Natural killer cell (primary cell): Measurements from ENCODE around the gene MCEMP1. TPM values are rescaled to one million over a fixed set of nuclear protein-coding genes. Genes with fewer than 3 reads are reported as not detected.

Experiments
- ATAC-seq, 3 donors: fragments of 150-1000 bp in 2 of 3; fragments of 200-7000 bp in 1 of 3; cut with Tn5 transposase; 1 replicate in 1 of 3; 2 replicates in 2 of 3; pipeline ENCODE4 v1.10.0; 2021; ENCODE audit warnings: mild to moderate bottlenecking in 2 of 3, moderate library complexity in 2 of 3
- DNase-seq, 2 donors: peaks; one replicate each; pipeline versions ENCODE4 v3.0.0 to v3.0.0-alpha.2; 2013 to 2021; ENCODE audit warnings: mixed read lengths in 1 of 2
- H3K27ac ChIP-seq: one replicate; pipeline ENCODE4 v1.5.1; 2013; ENCODE audit warnings: mild to moderate bottlenecking, low read length
- H3K27me3 ChIP-seq: one replicate; pipeline ENCODE4 v1.6.1; 2013; ENCODE audit warnings: low read length; ENCODE audit not compliant: control insufficient read depth, insufficient read depth
- H3K36me3 ChIP-seq: one replicate; pipeline ENCODE4 v1.6.1; 2013; ENCODE audit warnings: low read length; ENCODE audit not compliant: control insufficient read depth, insufficient read depth
- H3K4me1 ChIP-seq: one replicate; pipeline ENCODE4 v1.6.1; 2013; ENCODE audit warnings: low read length; ENCODE audit not compliant: control insufficient read depth, insufficient read depth
- H3K4me3 ChIP-seq: one replicate; pipeline ENCODE4 v1.5.1; 2013; ENCODE audit warnings: low read length
- H3K9me3 ChIP-seq: one replicate; pipeline ENCODE4 v1.6.1; 2013; ENCODE audit warnings: low read length; ENCODE audit not compliant: control insufficient read depth, insufficient read depth
- H3K27ac Mint-ChIP-seq, 2 donors: one replicate each; pipeline ENCODE4 v1.8.0; 2022; ENCODE audit warnings: mild to moderate bottlenecking in 2 of 2, mixed read lengths in 2 of 2, moderate library complexity in 1 of 2
- H3K27me3 Mint-ChIP-seq, 2 donors: one replicate each; pipeline ENCODE4 v1.8.0; 2022; ENCODE audit warnings: low read depth in 2 of 2, mixed read lengths in 2 of 2
- H3K36me3 Mint-ChIP-seq: one replicate; pipeline ENCODE4 v1.8.0; 2022; ENCODE audit warnings: mixed read lengths
- H3K4me1 Mint-ChIP-seq, 2 donors: one replicate each; pipeline ENCODE4 v1.8.0; 2022; ENCODE audit warnings: mixed read lengths in 2 of 2
- H3K4me3 Mint-ChIP-seq: one replicate; pipeline ENCODE4 v1.8.0; 2022; ENCODE audit warnings: mild to moderate bottlenecking, moderate library complexity, mixed read lengths
- H3K9me3 Mint-ChIP-seq, 2 donors: one replicate each; pipeline ENCODE4 v1.8.0; 2022; ENCODE audit warnings: mixed read lengths in 2 of 2
- WGBS: methylation state at CpG from one replicate; pipeline ENCODE4 v1.1.7; 2013; ENCODE audit warnings: missing lambda C conversion rate; ENCODE audit not compliant: insufficient coverage; 5-methylcytosine and 5-hydroxymethylcytosine counted together
- intact Hi-C: fragments of 100-400 bp; cut with micrococcal nuclease; formaldehyde crosslinking; loops from one replicate; pipeline ENCODE4 v1.14.2; 2022
- total RNA-seq, 4 donors: library from RNA; stranded (reverse); fragments of 120-200 nt in 1 of 4; gene quantifications; one replicate each; pipeline versions ENCODE4 v1.2.3 to v1.2.4, GENCODE V29; 2013 to 2022
- TF ChIP-seq, protein P1 (sequence below): fragments of 200-600 bp; IDR thresholded peaks from one replicate; pipeline ENCODE4 v1.8.0; 2022; ENCODE audit warnings: antibody characterized with exemption

MCEMP1 gene
- total RNA-seq, 3 donors from 2014 or later (not counting 1 experiment from before 2014, with no cell fraction given): 0.59 to 4.8 (median 1.8) TPM

DNA sequence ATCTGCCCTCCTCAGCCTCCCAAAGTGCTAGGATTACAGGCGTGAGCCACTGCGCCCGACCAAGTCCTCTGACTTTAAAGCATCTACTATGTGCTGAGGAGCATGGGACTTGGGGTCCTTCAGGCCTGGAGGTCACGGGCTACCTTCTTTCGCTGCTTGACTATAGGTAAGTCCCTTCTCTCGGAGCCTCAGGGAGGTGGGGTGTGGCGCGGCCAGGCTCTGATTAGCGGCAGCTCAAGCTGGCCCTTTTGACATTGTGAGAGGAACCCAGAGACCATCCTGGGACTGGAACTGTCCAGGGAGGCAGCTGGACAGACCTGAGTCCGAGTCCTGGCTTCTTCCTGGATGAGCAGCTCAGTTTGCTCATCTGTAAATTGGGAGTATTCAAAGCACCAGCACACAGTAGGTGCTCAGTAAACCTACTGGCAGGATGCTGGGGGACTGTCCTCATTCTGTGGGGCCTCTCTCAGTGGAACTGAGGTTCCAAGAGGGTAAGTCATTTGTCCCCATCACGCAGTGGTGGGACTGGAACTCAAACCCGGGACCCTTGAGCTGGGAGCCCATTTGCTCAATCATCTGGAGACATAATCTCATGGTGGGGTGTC, 24.3 kb downstream of the MCEMP1 start:
- Histone ChIP-seq H3K36me3 (no peaks in the 10 kb centered on the region), H3K4me3 (peak overlapping the region; percentile 38), H3K4me1 (peaks cover 50% of the 10 kb centered on the region), H3K9me3 (no peaks in the 10 kb centered on the region), H3K27me3 (no peaks in the 10 kb centered on the region), H3K27ac (peak overlapping the region; percentile 68)
- intact Hi-C loops: no loop called here
- DNase-seq: no peak
- no peaks in the 10 kb centered on the region for H3K9me3 Mint-ChIP-seq
- 94% methylated on average over 12 of the region's 12 CpGs for WGBS
- no peaks in the 10 kb centered on the region for H3K36me3 Mint-ChIP-seq
- H3K27ac Mint-ChIP-seq: no peak overlapping the region
- TF ChIP-seq, protein P1, sequence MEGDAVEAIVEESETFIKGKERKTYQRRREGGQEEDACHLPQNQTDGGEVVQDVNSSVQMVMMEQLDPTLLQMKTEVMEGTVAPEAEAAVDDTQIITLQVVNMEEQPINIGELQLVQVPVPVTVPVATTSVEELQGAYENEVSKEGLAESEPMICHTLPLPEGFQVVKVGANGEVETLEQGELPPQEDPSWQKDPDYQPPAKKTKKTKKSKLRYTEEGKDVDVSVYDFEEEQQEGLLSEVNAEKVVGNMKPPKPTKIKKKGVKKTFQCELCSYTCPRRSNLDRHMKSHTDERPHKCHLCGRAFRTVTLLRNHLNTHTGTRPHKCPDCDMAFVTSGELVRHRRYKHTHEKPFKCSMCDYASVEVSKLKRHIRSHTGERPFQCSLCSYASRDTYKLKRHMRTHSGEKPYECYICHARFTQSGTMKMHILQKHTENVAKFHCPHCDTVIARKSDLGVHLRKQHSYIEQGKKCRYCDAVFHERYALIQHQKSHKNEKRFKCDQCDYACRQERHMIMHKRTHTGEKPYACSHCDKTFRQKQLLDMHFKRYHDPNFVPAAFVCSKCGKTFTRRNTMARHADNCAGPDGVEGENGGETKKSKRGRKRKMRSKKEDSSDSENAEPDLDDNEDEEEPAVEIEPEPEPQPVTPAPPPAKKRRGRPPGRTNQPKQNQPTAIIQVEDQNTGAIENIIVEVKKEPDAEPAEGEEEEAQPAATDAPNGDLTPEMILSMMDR: no peak
- ATAC-seq: no peak
- peaks cover 13 to 21% of the 10 kb centered on the region in 2 donors for H3K27me3 Mint-ChIP-seq
- H3K4me1 Mint-ChIP-seq: peaks cover 8 to 9% of the 10 kb centered on the region in 2 donors
- H3K4me3 Mint-ChIP-seq: no peak overlapping the region

DNA sequence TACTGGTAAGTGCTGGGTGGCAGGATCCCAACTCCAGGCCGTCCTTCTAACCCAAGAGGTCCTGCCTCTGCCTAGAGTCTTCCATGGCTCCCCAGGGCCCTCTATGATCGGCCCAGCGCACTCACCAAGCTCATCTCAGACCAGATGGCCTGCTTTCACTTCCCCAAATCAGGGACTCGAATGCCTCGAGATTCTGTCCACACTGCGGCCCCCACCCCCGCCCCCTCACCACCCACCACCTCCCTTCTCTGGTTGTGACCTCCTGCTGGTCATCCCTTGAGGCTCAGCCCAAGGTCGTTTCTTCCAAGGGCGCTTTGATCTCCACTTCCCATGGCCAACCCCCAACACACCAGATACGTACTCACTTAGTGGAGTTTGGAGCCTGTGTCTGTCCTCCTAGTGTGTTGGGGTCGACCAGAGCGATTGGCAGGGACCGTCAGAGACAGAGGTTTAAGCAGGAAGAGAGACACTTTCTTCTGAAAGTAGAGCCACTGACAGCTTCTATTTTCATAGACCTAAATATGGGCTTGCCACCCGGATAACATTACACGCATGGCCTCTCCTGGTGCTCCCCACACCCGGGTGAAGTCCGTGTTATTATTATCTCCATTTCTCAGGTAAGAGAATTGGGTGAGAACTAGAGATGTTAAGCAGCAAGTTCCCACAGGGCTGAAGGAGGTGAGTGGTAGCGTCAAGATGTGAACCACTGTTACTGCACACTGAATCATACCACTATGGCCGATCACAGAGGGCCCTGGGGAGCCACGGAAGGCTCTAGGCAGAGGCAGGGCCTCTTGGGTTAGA, 25.0 kb downstream of the MCEMP1 start, which contains the start of gene FCER2:
TSS of gene FCER2 (minus strand) at position 478 of the 804 bp plus-strand sequence. CDS start 2,371 bp downstream, outside the sequence.
- ATAC-seq (no peak), DNase-seq (no peak)
- H3K27ac ChIP-seq: peak within 1 kb of the TSS; percentile 86
- peaks cover 57% of the 10 kb centered on the region for H3K4me1 ChIP-seq
- Mint-ChIP-seq H3K27me3 (peaks cover 13 to 22% of the 10 kb centered on the region in 2 donors), H3K9me3 (no peaks in the 10 kb centered on the region), H3K27ac (no peak within 1 kb of the TSS), H3K4me1 (peaks cover 15 to 16% of the 10 kb centered on the region in 2 donors), H3K36me3 (no peaks in the 10 kb centered on the region), H3K4me3 (no peak within 1 kb of the TSS)
- TF ChIP-seq, protein P1: no peak
- no peaks in the 10 kb centered on the region for H3K27me3 ChIP-seq
- intact Hi-C loops: no loop called here
- H3K36me3 ChIP-seq: no peaks in the 10 kb centered on the region
- H3K9me3 ChIP-seq: no peaks in the 10 kb centered on the region
- WGBS: 63% methylated on average over 19 of the region's 20 CpGs
- peak within 1 kb of the TSS; percentile 38 for H3K4me3 ChIP-seq

DNA sequence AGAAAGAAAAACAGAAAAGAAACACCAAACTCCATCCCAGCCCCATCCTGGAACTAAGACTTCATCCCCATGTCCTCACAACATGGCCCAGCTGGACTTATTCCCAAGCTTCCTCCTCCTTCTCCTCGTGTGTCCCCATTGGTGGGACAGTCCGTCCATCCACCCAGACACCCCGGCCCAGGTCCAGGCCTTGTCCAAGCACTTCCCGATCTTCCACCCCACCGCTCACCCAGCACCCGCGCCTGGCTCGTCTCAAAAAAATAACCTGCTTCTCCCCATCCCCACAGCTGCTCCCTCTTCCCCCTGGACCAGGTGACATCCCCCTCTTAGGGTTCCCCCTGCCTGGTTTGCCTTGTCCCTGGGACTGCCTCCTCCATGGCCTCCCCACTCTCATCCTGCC, 26.4 kb downstream of the MCEMP1 start:
- Mint-ChIP-seq H3K36me3 (no peaks in the 10 kb centered on the region), H3K27me3 (peaks cover 13 to 20% of the 10 kb centered on the region in 2 donors), H3K4me1 (peaks cover 16 to 18% of the 10 kb centered on the region in 2 donors), H3K4me3 (no peak overlapping the region), H3K27ac (peak overlapping the region in 1 of 2 donors; percentile 17), H3K9me3 (no peaks in the 10 kb centered on the region)
- no peaks in the 10 kb centered on the region for H3K9me3 ChIP-seq
- intact Hi-C loops: no loop called here
- peaks cover 66% of the 10 kb centered on the region for H3K4me1 ChIP-seq
- TF ChIP-seq, protein P1: no peak
- 91% methylated on average over 8 of the region's 8 CpGs for WGBS
- no peaks in the 10 kb centered on the region for H3K27me3 ChIP-seq
- peak overlapping the region; percentile 47 for H3K27ac ChIP-seq
- DNase-seq (no peak), ATAC-seq (no peak)
- no peak overlapping the region for H3K4me3 ChIP-seq
- no peaks in the 10 kb centered on the region for H3K36me3 ChIP-seq
